ENCODE results near the gene MRTO4.

GRCh38 chr1:19268445-19268844, 16.8 kb downstream of the MRTO4 start:
- no peak for TF ChIP-seq CTCF (IDR thresholded peaks at IDR 0.05; ENCODE audit: insufficient read depth, low read length, poor library complexity, severe bottlenecking)
- TF ChIP-seq EZH2phosphoT487 (conservative IDR thresholded peaks at IDR 0.05; ENCODE audit: low read length), result no peak

All from SU-DHL-6 (cell line).